IMR-90 (cell line): Measurements from ENCODE around the gene MRPL52. TPM values are rescaled to one million over a fixed set of nuclear protein-coding genes. Genes with fewer than 3 reads are reported as not detected.

Experiments
- ATAC-seq: fragments of 200-7000 bp; cut with Tn5 transposase; 2 replicates; pipeline ENCODE4 v1.9.1; 2020; ENCODE audit warnings: low read depth, mild to moderate bottlenecking, moderate library complexity
- BruUV-seq: library from RNA; stranded (reverse); fragments of 400-500 nt; replicated peaks from 2 replicates; lab custom pipeline; 2021; lab: Mats Ljungman, UMichigan
- CTCF ChIA-PET: fragments of 300-600 bp; formaldehyde crosslinking; extraction: SDS; loops from one replicate; lab custom pipeline; 2021; ENCODE audit warnings: antibody characterized with exemption; lab: Yijun Ruan, JAX
- POLR2A ChIA-PET: fragments of 300-600 bp; sonication (Branson Sonifier 250); formaldehyde crosslinking; loops from one replicate; lab custom pipeline; 2022; ENCODE audit warnings: antibody characterized with exemption; ENCODE audit not compliant: unreplicated experiment; lab: Charles Lee
- DNase-seq: peaks from one replicate; pipeline ENCODE4 v3.0.0; 2013
- H2AFZ ChIP-seq: replicated peaks from 2 replicates; pipeline ENCODE3; 2013; ENCODE audit warnings: low read length, mild to moderate bottlenecking; ENCODE audit not compliant: poor library complexity
- H2AK5ac ChIP-seq: 2 replicates; pipeline ENCODE4 v1.6.1; 2013; ENCODE audit warnings: low read depth, low read length, inconsistent platforms
- H2AK9ac ChIP-seq: replicated peaks from 2 replicates; pipeline ENCODE3; 2013; ENCODE audit warnings: mild to moderate bottlenecking, low read depth, low read length, moderate library complexity; ENCODE audit not compliant: poor library complexity
- H2BK120ac ChIP-seq: 2 replicates; pipeline ENCODE4 v1.6.1; 2013; ENCODE audit warnings: low read depth, low read length, inconsistent platforms
- H2BK15ac ChIP-seq: 3 replicates; pipeline ENCODE4 v1.6.1; 2013; ENCODE audit warnings: low read depth, low read length, inconsistent platforms
- H2BK20ac ChIP-seq: 2 replicates; pipeline ENCODE4 v1.6.1; 2013; ENCODE audit warnings: low read depth, mild to moderate bottlenecking, inconsistent platforms, low read length, moderate library complexity
- H2BK5ac ChIP-seq: 2 replicates; pipeline ENCODE4 v1.6.1; 2013; ENCODE audit warnings: mild to moderate bottlenecking, low read depth, low read length, inconsistent platforms; ENCODE audit not compliant: poor library complexity, severe bottlenecking
- H3K14ac ChIP-seq: replicated peaks from 2 replicates; pipeline ENCODE4 v1.6.1; 2013; ENCODE audit warnings: low read depth, low read length, inconsistent platforms
- H3K18ac ChIP-seq: 2 replicates; pipeline ENCODE4 v1.6.1; 2013; ENCODE audit warnings: low read depth, low read length, control low read depth
- H3K23ac ChIP-seq: 2 replicates; pipeline ENCODE4 v1.6.1; 2013; ENCODE audit warnings: low read depth, low read length, inconsistent platforms
- H3K27ac ChIP-seq: 2 replicates; pipeline ENCODE4 v1.5.1; 2013; ENCODE audit warnings: mild to moderate bottlenecking, control low read depth, low read length; ENCODE audit not compliant: insufficient read depth
- H3K27me3 ChIP-seq: 2 replicates; pipeline ENCODE4 v1.6.1; 2013; ENCODE audit warnings: low read length; ENCODE audit not compliant: control insufficient read depth, insufficient read depth
- H3K36me3 ChIP-seq: 2 replicates; pipeline ENCODE4 v1.6.1; 2013; ENCODE audit warnings: low read length, mixed read lengths; ENCODE audit not compliant: control insufficient read depth, insufficient read depth
- H3K4ac ChIP-seq: 2 replicates; pipeline ENCODE4 v1.6.1; 2013; ENCODE audit warnings: low read depth, low read length, inconsistent platforms
- H3K4me1 ChIP-seq: 2 replicates; pipeline ENCODE4 v1.6.1; 2013; ENCODE audit warnings: low read length, mixed read lengths; ENCODE audit not compliant: control insufficient read depth, insufficient read depth
- H3K4me2 ChIP-seq: 2 replicates; pipeline ENCODE4 v1.6.1; 2013; ENCODE audit warnings: low read depth, mild to moderate bottlenecking, control low read depth, low read length, moderate library complexity
- H3K4me3 ChIP-seq: 2 replicates; pipeline ENCODE4 v1.5.1; 2013; ENCODE audit warnings: low read depth, mild to moderate bottlenecking, control low read depth, low read length, moderate library complexity; ENCODE audit not compliant: insufficient read depth
- H3K56ac ChIP-seq: 2 replicates; pipeline ENCODE4 v1.6.1; 2013; ENCODE audit warnings: low read length, inconsistent platforms; ENCODE audit not compliant: insufficient read depth; ENCODE audit errors: extremely low read depth
- H3K79me1 ChIP-seq, 2 experiments: 2 replicates each; pipeline ENCODE4 v1.6.1; 2013; ENCODE audit warnings: low read length in 2 of 2, inconsistent platforms in 1 of 2, low read depth in 1 of 2
- H3K9ac ChIP-seq: 2 replicates; pipeline ENCODE4 v1.6.1; 2013; ENCODE audit warnings: low read depth, low read length, control low read depth
- H3K9me1 ChIP-seq: 2 replicates; pipeline ENCODE4 v1.6.1; 2013; ENCODE audit warnings: low read length, inconsistent platforms; ENCODE audit not compliant: insufficient read depth
- H3K9me3 ChIP-seq: 2 replicates; pipeline ENCODE4 v1.6.1; 2013; ENCODE audit warnings: low read length; ENCODE audit not compliant: control insufficient read depth, insufficient read depth
- H4K20me1 ChIP-seq: 2 replicates; pipeline ENCODE4 v1.6.1; 2013; ENCODE audit warnings: low read length, inconsistent platforms; ENCODE audit not compliant: insufficient read depth
- H4K5ac ChIP-seq: 2 replicates; pipeline ENCODE4 v1.6.1; 2013; ENCODE audit warnings: mild to moderate bottlenecking, low read depth, low read length, control low read depth
- H4K8ac ChIP-seq, 2 experiments: 2 replicates each; pipeline ENCODE4 v1.6.1; 2013; ENCODE audit warnings: low read depth in 2 of 2, low read length in 2 of 2, control low read depth in 1 of 2, inconsistent platforms in 1 of 2
- H4K91ac ChIP-seq: 2 replicates; pipeline ENCODE4 v1.6.1; 2013; ENCODE audit warnings: low read depth, low read length, inconsistent platforms; ENCODE audit not compliant: insufficient read depth
- BHLHE40 ChIP-seq: fragments of 150-350 bp; IDR thresholded peaks from 2 replicates; pipeline ENCODE4 v1.6.1; 2016; ENCODE audit warnings: mild to moderate bottlenecking, low read depth, low read length
- CHD1 ChIP-seq: IDR thresholded peaks from 2 replicates; pipeline ENCODE4 v1.6.1; 2012; ENCODE audit warnings: low read depth, low read length, improper control_type of control experiment
- CTCF ChIP-seq: conservative IDR thresholded peaks from 2 replicates; pipeline ENCODE4 v1.5.1; 2012; ENCODE audit warnings: mild to moderate bottlenecking, low read depth, low read length, improper control_type of control experiment
- FOS ChIP-seq: fragments of 150-350 bp; IDR thresholded peaks from 2 replicates; pipeline ENCODE4 v1.6.1; 2016; ENCODE audit warnings: low read depth, low read length
- MAFK ChIP-seq: IDR thresholded peaks from 2 replicates; pipeline ENCODE4 v1.6.1; 2012; ENCODE audit warnings: low read depth, low read length, improper control_type of control experiment
- MAZ ChIP-seq: IDR thresholded peaks from 2 replicates; pipeline ENCODE4 v1.6.1; 2012; ENCODE audit warnings: low read depth, mild to moderate bottlenecking, low read length, improper control_type of control experiment, moderate library complexity, borderline replicate concordance
- MXI1 ChIP-seq: IDR thresholded peaks from 2 replicates; pipeline ENCODE4 v1.6.1; 2012; ENCODE audit warnings: low read depth, mild to moderate bottlenecking, low read length, moderate library complexity, borderline replicate concordance
- NFE2L2 ChIP-seq: fragments of 150-350 bp; IDR thresholded peaks from 2 replicates; pipeline ENCODE4 v1.6.1; 2016; ENCODE audit warnings: low read depth, mild to moderate bottlenecking, low read length
- RAD21 ChIP-seq: IDR thresholded peaks from 2 replicates; pipeline ENCODE4 v1.6.1; 2012; ENCODE audit warnings: low read length, improper control_type of control experiment
- RCOR1 ChIP-seq: IDR thresholded peaks from 2 replicates; pipeline ENCODE4 v1.6.1; 2012; ENCODE audit warnings: mild to moderate bottlenecking, low read length, improper control_type of control experiment; ENCODE audit not compliant: insufficient replicate concordance
- RFX5 ChIP-seq: IDR thresholded peaks from 2 replicates; pipeline ENCODE4 v1.8.0; 2012; ENCODE audit warnings: low read depth, mild to moderate bottlenecking, low read length, moderate library complexity
- SMC3 ChIP-seq: fragments of 150-350 bp; IDR thresholded peaks from 2 replicates; pipeline ENCODE4 v1.6.1; 2016; ENCODE audit warnings: low read depth, mild to moderate bottlenecking, antibody characterized with exemption, low read length, moderate library complexity
- USF2 ChIP-seq: fragments of 150-350 bp; IDR thresholded peaks from 2 replicates; pipeline ENCODE4 v1.6.1; 2017; ENCODE audit warnings: mild to moderate bottlenecking, antibody characterized with exemption, low read length, low read depth
- WGBS, 2 experiments: methylation state at CpG; one replicate each; pipeline versions ENCODE4 v1.1.5 to v1.1.7; 2013; ENCODE audit warnings: missing lambda C conversion rate in 2 of 2; ENCODE audit not compliant: insufficient read length in 1 of 2; ENCODE audit errors: extremely low coverage in 2 of 2; 5-methylcytosine and 5-hydroxymethylcytosine counted together
- dilution Hi-C: fragments of 300-500 bp; cut with HindIII; formaldehyde crosslinking; loops from one replicate; pipeline ENCODE4 v1.14.3; 2018; ENCODE audit warnings: low sequenced_read_pairs; ENCODE audit not compliant: unreplicated experiment
- in situ Hi-C: fragments of 300-500 bp; cut with MboI; formaldehyde crosslinking; loops from 3 replicates; pipeline ENCODE4 v1.14.3; 2019; ENCODE audit warnings: low sequenced_read_pairs, inconsistent platforms, mixed read lengths
- intact Hi-C: fragments of 100-400 bp; cut with micrococcal nuclease; formaldehyde crosslinking; loops from 2 replicates; pipeline ENCODE4 v1.10.0; 2022
- polyA plus RNA-seq, 3 experiments: library from polyadenylated mRNA; depleted of rRNA; stranded (reverse); fragments of >200 nt; gene quantifications; 2 replicates each; pipeline ENCODE4 v1.2.3, GENCODE V29; 2012; ENCODE audit warnings: low replicate concordance in 1 of 3
- total RNA-seq: library from RNA; depleted of rRNA; stranded (reverse); fragments of >200 nt; gene quantifications from 2 replicates; pipeline ENCODE4 v1.2.3, GENCODE V29; 2012
- TF ChIP-seq, protein P1 (sequence below): fragments of 150-350 bp; IDR thresholded peaks from 2 replicates; pipeline ENCODE4 v1.6.1; 2016; ENCODE audit warnings: low read depth, mild to moderate bottlenecking, low read length, moderate library complexity, borderline replicate concordance

The MRPL52 gene
- total and polyA plus RNA-seq, 2 of the 4 experiments (the other 2 are of a cell fraction), result 33.1 to 51.4 TPM

DNA sequence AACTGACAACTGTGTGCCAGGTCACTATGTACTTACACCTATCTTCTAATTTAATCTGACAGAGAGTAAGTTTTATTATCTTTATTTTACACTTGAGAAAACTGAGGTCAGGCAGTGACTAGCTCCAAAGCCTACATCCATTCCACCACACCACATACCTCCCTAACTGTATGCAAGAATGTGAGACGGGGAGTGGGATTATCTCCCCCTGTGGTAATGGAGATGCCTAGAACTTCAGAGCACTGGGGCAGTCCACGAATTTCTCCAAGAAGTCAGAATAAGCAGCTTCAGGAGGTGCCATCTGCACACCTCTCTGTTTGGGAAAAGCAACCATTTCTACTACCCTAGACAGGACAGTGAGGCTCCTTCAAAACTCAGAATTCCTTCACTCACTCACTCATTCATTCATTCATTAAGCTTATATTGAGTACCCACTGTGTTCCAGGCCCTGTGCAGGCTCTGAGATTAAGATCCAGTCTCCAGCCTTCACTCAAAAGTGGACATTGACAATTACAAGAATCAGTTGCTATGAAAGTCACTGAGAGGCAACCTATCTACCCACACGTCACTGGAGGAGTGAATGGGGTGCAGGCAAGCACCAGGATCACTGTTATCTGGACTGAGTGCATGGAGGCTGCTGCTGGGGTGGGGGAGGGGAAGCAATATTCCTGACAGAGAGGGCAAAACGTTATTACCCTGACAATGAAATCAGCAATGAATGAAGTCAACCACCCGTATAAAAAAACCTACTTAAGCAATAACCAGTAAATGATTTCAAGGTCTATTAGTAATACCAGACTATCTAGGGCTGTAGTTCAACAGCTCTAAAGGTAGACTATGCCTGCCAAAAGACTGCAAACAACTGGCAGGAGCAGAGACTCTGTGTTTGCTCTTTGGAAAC lies 32.4 kb upstream of the MRPL52 start:
- H3K4me3 ChIP-seq, result no peak overlapping the region
- dilution Hi-C loops (no loop called here), in situ Hi-C loops (no loop called here), intact Hi-C loops (no loop called here)
- H3K4me2 ChIP-seq, result no peak overlapping the region
- H3K9me1 ChIP-seq, result no peaks in the 10 kb centered on the region; the same call in 1 of the 2 replicates
- no peaks in the 10 kb centered on the region for H3K4me1 ChIP-seq
- no peak overlapping the region for H4K8ac ChIP-seq
- H3K36me3 ChIP-seq, result no peaks in the 10 kb centered on the region
- no peak overlapping the region for H3K27ac ChIP-seq
- no peaks in the 10 kb centered on the region for H3K79me1 ChIP-seq
- no peak overlapping the region for H4K5ac ChIP-seq
- H3K4ac ChIP-seq, result no peak overlapping the region
- H2AFZ ChIP-seq, result no peak overlapping the region
- no peaks in the 10 kb centered on the region for H3K9me3 ChIP-seq
- no peak overlapping the region for H2AK5ac ChIP-seq
- POLR2A ChIA-PET, result no interaction called here
- no peak overlapping the region for H3K23ac ChIP-seq
- H3K18ac ChIP-seq, result no peak overlapping the region
- no peak for DNase-seq
- no peak overlapping the region for H2AK9ac ChIP-seq
- ATAC-seq, result no peak
- no peak overlapping the region for H2BK20ac ChIP-seq
- no peaks in the 10 kb centered on the region for H4K20me1 ChIP-seq
- BruUV-seq, result no TSS peak
- no peak overlapping the region for H3K56ac ChIP-seq
- peaks cover 12% of the 10 kb centered on the region for H3K27me3 ChIP-seq
- CTCF ChIA-PET, result no interaction called here
- no peak overlapping the region for H4K91ac ChIP-seq
- H2BK5ac ChIP-seq, result no peak overlapping the region
- H2BK15ac ChIP-seq, result no peak overlapping the region
- WGBS, 2 experiments, result no CpG with 5 or more reads among the region's 5 CpGs
- no peak overlapping the region for H3K14ac ChIP-seq
- H2BK120ac ChIP-seq, result no peak overlapping the region
- no peak overlapping the region for H3K9ac ChIP-seq
- TF ChIP-seq CTCF (no peak), MAZ (no peak), USF2 (no peak), BHLHE40 (no peak), SMC3 (no peak), RAD21 (no peak), NFE2L2 (no peak), CHD1 (no peak), MXI1 (no peak), RCOR1 (no peak), FOS (no peak), MAFK (no peak), RFX5 (no peak)
- TF ChIP-seq, protein P1, sequence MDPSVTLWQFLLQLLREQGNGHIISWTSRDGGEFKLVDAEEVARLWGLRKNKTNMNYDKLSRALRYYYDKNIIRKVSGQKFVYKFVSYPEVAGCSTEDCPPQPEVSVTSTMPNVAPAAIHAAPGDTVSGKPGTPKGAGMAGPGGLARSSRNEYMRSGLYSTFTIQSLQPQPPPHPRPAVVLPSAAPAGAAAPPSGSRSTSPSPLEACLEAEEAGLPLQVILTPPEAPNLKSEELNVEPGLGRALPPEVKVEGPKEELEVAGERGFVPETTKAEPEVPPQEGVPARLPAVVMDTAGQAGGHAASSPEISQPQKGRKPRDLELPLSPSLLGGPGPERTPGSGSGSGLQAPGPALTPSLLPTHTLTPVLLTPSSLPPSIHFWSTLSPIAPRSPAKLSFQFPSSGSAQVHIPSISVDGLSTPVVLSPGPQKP, result no peak
